Keratinocyte (primary cell): ENCODE measurements around the gene KCNN3. TPM values are rescaled to one million over a fixed set of nuclear protein-coding genes. Genes with fewer than 3 reads are reported as not detected.

Experiments used
- DNase-seq: peaks from one replicate; pipeline ENCODE4 v3.0.0-alpha.2; 2011; ENCODE audit warnings: low read depth, missing footprints, low spot score
- FAIRE-seq: peaks from 2 replicates; lab custom pipeline; 2011; peaks lifted over from hg19 to GRCh38; lab: Jason Lieb, UNC
- H2AFZ ChIP-seq: 2 replicates; pipeline ENCODE4 v1.6.0; 2012; ENCODE audit warnings: low read length, control low read depth, inconsistent platforms; ENCODE audit not compliant: control insufficient read depth
- H3K27ac ChIP-seq: 2 replicates; pipeline ENCODE4 v1.5.1; 2011; ENCODE audit warnings: low read length; ENCODE audit not compliant: control insufficient read depth, insufficient read depth
- H3K27me3 ChIP-seq: 3 replicates; pipeline ENCODE4 v1.6.0; 2011; ENCODE audit warnings: low read length; ENCODE audit not compliant: control insufficient read depth, insufficient read depth; ENCODE audit errors: extremely low read depth
- H3K36me3 ChIP-seq, 2 experiments: 2 replicates in 1 of 2; 3 replicates in 1 of 2; pipeline ENCODE4 v1.5.1; 2011; ENCODE audit warnings: low read length in 2 of 2, mild to moderate bottlenecking in 1 of 2; ENCODE audit not compliant: control insufficient read depth in 2 of 2, insufficient read depth in 2 of 2; ENCODE audit errors: extremely low read depth in 1 of 2
- H3K4me1 ChIP-seq: 3 replicates; pipeline ENCODE4 v1.5.1; 2011; ENCODE audit warnings: low read length; ENCODE audit not compliant: control insufficient read depth, insufficient read depth; ENCODE audit errors: extremely low read depth
- H3K4me2 ChIP-seq: 3 replicates; pipeline ENCODE4 v1.6.0; 2011; ENCODE audit warnings: low read depth, low read length; ENCODE audit not compliant: control insufficient read depth, insufficient read depth; ENCODE audit errors: extremely low read depth
- H3K4me3 ChIP-seq, 3 experiments: fragments of 200-600 bp in 1 of 3; sonication (generic) in 1 of 3; 2 replicates in 2 of 3; 3 replicates in 1 of 3; pipeline ENCODE4 v1.5.1; 2011 to 2016; ENCODE audit warnings: low read length in 3 of 3, mild to moderate bottlenecking in 3 of 3, control low read depth in 2 of 3, inconsistent platforms in 1 of 3, low read depth in 1 of 3, mixed read lengths in 1 of 3, mixed run types in 1 of 3, moderate library complexity in 1 of 3; ENCODE audit not compliant: control insufficient read depth in 2 of 3, insufficient read depth in 2 of 3; ENCODE audit errors: extremely low read depth in 1 of 3
- H3K79me2 ChIP-seq: 2 replicates; pipeline ENCODE4 v1.6.0; 2012; ENCODE audit warnings: low read length; ENCODE audit not compliant: control insufficient read depth, insufficient read depth
- H3K9ac ChIP-seq: 3 replicates; pipeline ENCODE4 v1.6.0; 2011; ENCODE audit warnings: low read length; ENCODE audit not compliant: control insufficient read depth, insufficient read depth; ENCODE audit errors: extremely low read depth
- H3K9me1 ChIP-seq: 3 replicates; pipeline ENCODE4 v1.6.0; 2011; ENCODE audit warnings: low read length; ENCODE audit not compliant: control insufficient read depth, insufficient read depth; ENCODE audit errors: extremely low read depth
- H3K9me3 ChIP-seq: 2 replicates; pipeline ENCODE4 v1.5.1; 2012; ENCODE audit warnings: low read depth, low read length; ENCODE audit not compliant: control insufficient read depth
- H4K20me1 ChIP-seq: 3 replicates; pipeline ENCODE4 v1.6.0; 2011; ENCODE audit warnings: low read length; ENCODE audit not compliant: control insufficient read depth, insufficient read depth; ENCODE audit errors: extremely low read depth
- EZH2 ChIP-seq: IDR thresholded peaks from one replicate; pipeline ENCODE4 v1.6.1; 2012; ENCODE audit warnings: inconsistent platforms, mild to moderate bottlenecking, low read length, moderate library complexity
- dilution Hi-C: fragments of 300-500 bp; cut with MboI; formaldehyde crosslinking; loops from one replicate; pipeline ENCODE4 v1.7.0; 2020; ENCODE audit warnings: low sequenced_read_pairs; ENCODE audit not compliant: extremely low pct_ligation_motif_present
- polyA plus RNA-seq, 5 experiments: library from polyadenylated mRNA; depleted of rRNA in 3 of 5; stranded (reverse) in 3 of 5; stranded (forward) in 1 of 5; unstranded in 1 of 5; fragments of >200 nt; gene quantifications; 1 replicate in 1 of 5; 2 replicates in 3 of 5; 3 replicates in 1 of 5; pipeline versions ENCODE4 v1.2.1 to v1.2.3, GENCODE V29; 2011 to 2012; ENCODE audit warnings: missing spikeins in 2 of 5, low read depth in 1 of 5, low replicate concordance in 1 of 5
- TF ChIP-seq, protein P1 (sequence below), 3 experiments: IDR thresholded peaks in 1 of 3; conservative IDR thresholded peaks in 1 of 3; optimal IDR thresholded peaks in 1 of 3; 2 replicates in 2 of 3; 3 replicates in 1 of 3; pipeline versions ENCODE3 to v1.5.1; 2011; ENCODE audit warnings: low read length in 3 of 3, mild to moderate bottlenecking in 3 of 3, moderate library complexity in 2 of 3, control low read depth in 1 of 3, inconsistent platforms in 1 of 3; ENCODE audit not compliant: insufficient read depth in 2 of 3; ENCODE audit errors: extremely low read depth in 1 of 3

The KCNN3 gene
- polyA plus RNA-seq, 1 donor (not counting 4 experiments of a cell fraction or from before 2014, with no cell fraction given), result 0.05 TPM

DNA sequence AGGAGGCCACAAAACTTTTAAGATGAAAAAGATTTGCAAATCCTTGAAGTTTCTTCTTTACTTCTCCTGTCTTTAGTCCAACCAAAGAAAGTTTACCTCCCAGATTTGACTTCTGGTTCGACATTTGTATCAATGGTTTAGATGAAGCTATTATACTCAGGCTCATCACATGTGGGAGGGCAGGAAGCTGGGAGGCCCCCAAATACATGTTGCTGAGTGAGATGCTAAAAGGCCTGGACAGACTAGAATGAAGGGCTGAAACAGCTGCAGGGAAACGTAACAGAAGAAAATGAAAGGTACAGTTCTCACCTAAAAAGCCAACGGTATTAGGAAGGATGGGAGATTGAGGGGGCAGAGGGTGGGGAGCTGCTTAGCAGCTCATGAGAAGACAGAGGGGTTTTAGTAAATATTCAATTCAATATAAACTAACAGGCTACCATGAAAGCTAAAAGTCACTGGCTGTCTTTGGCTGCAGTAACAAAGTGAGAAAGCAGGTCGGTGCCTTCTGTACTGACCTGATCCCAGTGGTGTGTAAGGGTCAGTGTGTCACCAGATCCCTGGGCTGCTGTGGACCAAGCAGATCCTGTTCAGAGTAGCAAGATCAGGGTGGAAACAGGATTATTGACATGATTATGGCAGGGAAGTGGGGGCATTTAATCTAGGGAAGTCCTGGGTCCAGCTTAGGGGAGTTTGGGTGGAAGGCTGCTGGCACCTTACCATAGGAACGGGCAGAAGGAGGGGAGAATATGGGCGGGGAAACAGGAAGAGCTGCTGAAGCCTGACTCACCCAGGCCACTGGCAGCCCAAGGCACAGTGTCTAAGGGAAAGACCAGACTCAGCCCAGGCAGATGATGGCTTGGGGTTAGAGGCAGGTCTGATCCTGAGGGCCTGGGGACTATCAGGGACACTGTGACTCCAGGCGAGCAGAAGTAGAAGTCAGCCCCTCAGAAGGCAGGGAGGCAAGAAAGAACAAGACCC, 60.4 kb downstream of the KCNN3 start:
- Histone ChIP-seq H3K27ac (no peak overlapping the region), H2AFZ (no peak overlapping the region), H3K9ac (no peak overlapping the region), H3K4me2 (peak overlapping the region; percentile 8), H3K9me1 (no peaks in the 10 kb centered on the region), H3K4me1 (peaks cover 25% of the 10 kb centered on the region), H3K9me3 (no peaks in the 10 kb centered on the region), H3K36me3 (no peaks in the 10 kb centered on the region), H3K27me3 (peaks cover 32% of the 10 kb centered on the region), H3K79me2 (no peaks in the 10 kb centered on the region), H4K20me1 (no peaks in the 10 kb centered on the region), H3K4me3 (no peak overlapping the region)
- TF ChIP-seq, protein P1, sequence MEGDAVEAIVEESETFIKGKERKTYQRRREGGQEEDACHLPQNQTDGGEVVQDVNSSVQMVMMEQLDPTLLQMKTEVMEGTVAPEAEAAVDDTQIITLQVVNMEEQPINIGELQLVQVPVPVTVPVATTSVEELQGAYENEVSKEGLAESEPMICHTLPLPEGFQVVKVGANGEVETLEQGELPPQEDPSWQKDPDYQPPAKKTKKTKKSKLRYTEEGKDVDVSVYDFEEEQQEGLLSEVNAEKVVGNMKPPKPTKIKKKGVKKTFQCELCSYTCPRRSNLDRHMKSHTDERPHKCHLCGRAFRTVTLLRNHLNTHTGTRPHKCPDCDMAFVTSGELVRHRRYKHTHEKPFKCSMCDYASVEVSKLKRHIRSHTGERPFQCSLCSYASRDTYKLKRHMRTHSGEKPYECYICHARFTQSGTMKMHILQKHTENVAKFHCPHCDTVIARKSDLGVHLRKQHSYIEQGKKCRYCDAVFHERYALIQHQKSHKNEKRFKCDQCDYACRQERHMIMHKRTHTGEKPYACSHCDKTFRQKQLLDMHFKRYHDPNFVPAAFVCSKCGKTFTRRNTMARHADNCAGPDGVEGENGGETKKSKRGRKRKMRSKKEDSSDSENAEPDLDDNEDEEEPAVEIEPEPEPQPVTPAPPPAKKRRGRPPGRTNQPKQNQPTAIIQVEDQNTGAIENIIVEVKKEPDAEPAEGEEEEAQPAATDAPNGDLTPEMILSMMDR (optimal IDR thresholded peaks at IDR 0.05 in 1 of 3, IDR thresholded peaks at IDR 0.05 in 1 of 3, conservative IDR thresholded peaks at IDR 0.05 in 1 of 3; ENCODE audit: extremely low read depth in 1 of 3, insufficient read depth in 2 of 3, low read length in 3 of 3), result no peak
- no peak for TF ChIP-seq EZH2
- dilution Hi-C loops, result no loop called here
- FAIRE-seq (peak; percentile 94), DNase-seq (no peak)

DNA sequence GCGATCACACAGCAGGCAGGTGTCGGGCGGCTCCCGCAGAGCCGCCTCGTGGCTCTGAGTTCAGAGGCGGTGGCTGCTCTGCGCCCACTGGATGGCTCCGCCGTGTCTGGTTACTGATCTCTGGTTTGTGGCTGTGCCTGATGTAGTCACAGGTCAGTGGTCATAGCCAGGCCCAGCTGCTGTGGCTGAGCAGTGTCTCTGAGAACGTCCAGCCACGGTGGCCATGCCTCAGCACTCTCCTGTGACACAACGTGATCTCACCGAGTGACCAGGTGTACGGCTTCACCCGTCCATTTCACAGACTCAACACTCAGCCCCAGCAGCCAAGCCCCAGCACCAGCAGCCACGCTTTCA, 61.2 kb downstream of the KCNN3 start:
- Histone ChIP-seq H4K20me1 (no peaks in the 10 kb centered on the region), H3K27ac (no peak overlapping the region), H3K36me3 (no peaks in the 10 kb centered on the region), H2AFZ (no peak overlapping the region), H3K9me1 (no peaks in the 10 kb centered on the region), H3K4me3 (no peak overlapping the region), H3K9me3 (no peaks in the 10 kb centered on the region), H3K4me1 (peaks cover 20% of the 10 kb centered on the region), H3K4me2 (no peak overlapping the region), H3K79me2 (no peaks in the 10 kb centered on the region), H3K9ac (no peak overlapping the region), H3K27me3 (peaks cover 35% of the 10 kb centered on the region)
- dilution Hi-C loops, result no loop called here
- DNase-seq (no peak), FAIRE-seq (no peak)
- TF ChIP-seq EZH2, result no peak
- TF ChIP-seq, protein P1 (optimal IDR thresholded peaks at IDR 0.05 in 1 of 3, IDR thresholded peaks at IDR 0.05 in 1 of 3, conservative IDR thresholded peaks at IDR 0.05 in 1 of 3; ENCODE audit: extremely low read depth in 1 of 3, insufficient read depth in 2 of 3, low read length in 3 of 3), result no peak
